Neural progenitor cell (in vitro differentiated cells): Measurements from ENCODE around the gene OR2T27.

Source experiments
- CTCF ChIP-seq: fragments of 200-600 bp; sonication (generic); IDR thresholded peaks from 2 replicates; pipeline ENCODE4 v1.5.1; 2017; ENCODE audit warnings: antibody characterized with exemption, mild to moderate bottlenecking
- EZH2 ChIP-seq: fragments of 200-600 bp; sonication (generic); IDR thresholded peaks from 2 replicates; pipeline ENCODE4 v1.6.1; 2017; ENCODE audit warnings: antibody characterized with exemption, mild to moderate bottlenecking, moderate library complexity
- EZH2phosphoT487 ChIP-seq: fragments of 200-600 bp; sonication (generic); IDR thresholded peaks from 2 replicates; pipeline ENCODE4 v1.6.1; 2017; ENCODE audit warnings: antibody characterized with exemption

GRCh38 chr1:248622570-248623001, 32.7 kb downstream of the OR2T27 start:
- TF ChIP-seq CTCF (peak; percentile 29), EZH2 (no peak), EZH2phosphoT487 (no peak)
